ENCODE results near the gene EXO1.

Gene EXO1

DNA sequence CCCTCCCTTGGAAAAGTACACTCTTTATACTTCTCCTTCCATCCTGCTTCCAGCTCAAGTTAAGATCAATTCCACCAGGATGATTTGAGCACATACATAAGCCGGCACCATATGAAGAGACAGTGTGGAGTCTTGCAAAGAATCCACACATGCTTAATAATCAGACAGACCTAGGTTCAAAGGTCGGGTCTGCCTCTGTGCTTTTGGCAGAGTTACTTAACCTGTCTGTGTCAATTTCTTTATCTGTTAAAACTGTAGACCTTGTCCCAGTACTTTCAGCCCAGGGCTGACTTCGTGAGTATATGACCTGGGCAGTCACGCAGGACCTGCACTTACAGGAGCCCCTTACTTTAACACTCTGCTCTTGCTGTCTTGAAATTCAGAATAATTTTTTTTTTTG lies 79.3 kb downstream of the EXO1 start:
- Histone ChIP-seq H3K4me3 (ENCODE audit: low read length) (no peak overlapping the region), H3K79me2 (ENCODE audit: control insufficient read depth, low read length) (no peaks in the 10 kb centered on the region), H3K27ac (ENCODE audit: low read depth, low read length) (no peak overlapping the region), H4K20me1 (ENCODE audit: control insufficient read depth, insufficient read depth, low read depth, low read length) (no peaks in the 10 kb centered on the region), H3K9me3 (ENCODE audit: control insufficient read depth, insufficient read depth, low read length) (no peaks in the 10 kb centered on the region), H3K36me3 (ENCODE audit: control insufficient read depth, low read length) (no peaks in the 10 kb centered on the region), H3K4me2 (ENCODE audit: low read length) (no peak overlapping the region), H3K9me2 (replicated peaks; ENCODE audit: control insufficient read depth, low read length) (no peaks in the 10 kb centered on the region), H3F3A (ENCODE audit: control insufficient read depth, insufficient read depth) (no peaks in the 10 kb centered on the region), H3K27me3 (ENCODE audit: control insufficient read depth, low read length) (no peaks in the 10 kb centered on the region), H3K4me1 (ENCODE audit: control insufficient read depth, low read length) (no peaks in the 10 kb centered on the region)
- no peak for TF ChIP-seq EZH2phosphoT487 (IDR thresholded peaks at IDR 0.05; ENCODE audit: borderline replicate concordance, low read length)
- TF ChIP-seq, protein P1, sequence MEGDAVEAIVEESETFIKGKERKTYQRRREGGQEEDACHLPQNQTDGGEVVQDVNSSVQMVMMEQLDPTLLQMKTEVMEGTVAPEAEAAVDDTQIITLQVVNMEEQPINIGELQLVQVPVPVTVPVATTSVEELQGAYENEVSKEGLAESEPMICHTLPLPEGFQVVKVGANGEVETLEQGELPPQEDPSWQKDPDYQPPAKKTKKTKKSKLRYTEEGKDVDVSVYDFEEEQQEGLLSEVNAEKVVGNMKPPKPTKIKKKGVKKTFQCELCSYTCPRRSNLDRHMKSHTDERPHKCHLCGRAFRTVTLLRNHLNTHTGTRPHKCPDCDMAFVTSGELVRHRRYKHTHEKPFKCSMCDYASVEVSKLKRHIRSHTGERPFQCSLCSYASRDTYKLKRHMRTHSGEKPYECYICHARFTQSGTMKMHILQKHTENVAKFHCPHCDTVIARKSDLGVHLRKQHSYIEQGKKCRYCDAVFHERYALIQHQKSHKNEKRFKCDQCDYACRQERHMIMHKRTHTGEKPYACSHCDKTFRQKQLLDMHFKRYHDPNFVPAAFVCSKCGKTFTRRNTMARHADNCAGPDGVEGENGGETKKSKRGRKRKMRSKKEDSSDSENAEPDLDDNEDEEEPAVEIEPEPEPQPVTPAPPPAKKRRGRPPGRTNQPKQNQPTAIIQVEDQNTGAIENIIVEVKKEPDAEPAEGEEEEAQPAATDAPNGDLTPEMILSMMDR (IDR thresholded peaks at IDR 0.05; ENCODE audit: low read depth, low read length, poor library complexity, severe bottlenecking) = no peak

DNA sequence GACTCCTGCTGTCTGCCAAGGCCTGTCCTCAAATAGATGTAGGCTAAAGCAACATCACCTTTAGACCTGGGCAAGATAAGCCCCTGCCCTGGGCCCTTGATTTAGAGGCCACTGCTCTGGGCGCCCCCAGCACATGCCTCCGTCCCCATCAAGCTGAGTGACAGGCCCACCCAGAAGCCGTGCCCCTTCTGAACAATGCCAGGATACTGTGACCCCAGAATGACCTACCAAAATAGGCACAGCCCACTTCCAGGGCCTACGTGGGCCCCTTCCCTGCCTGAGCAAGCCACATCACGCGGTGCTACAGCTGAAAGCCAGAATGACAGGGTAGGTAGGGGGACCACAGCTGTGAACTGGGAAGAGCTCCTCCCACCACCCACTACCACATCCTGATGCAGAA lies 84.8 kb downstream of the EXO1 start:
- no peak overlapping the region for H3K4me3 ChIP-seq (ENCODE audit: low read length)

DNA sequence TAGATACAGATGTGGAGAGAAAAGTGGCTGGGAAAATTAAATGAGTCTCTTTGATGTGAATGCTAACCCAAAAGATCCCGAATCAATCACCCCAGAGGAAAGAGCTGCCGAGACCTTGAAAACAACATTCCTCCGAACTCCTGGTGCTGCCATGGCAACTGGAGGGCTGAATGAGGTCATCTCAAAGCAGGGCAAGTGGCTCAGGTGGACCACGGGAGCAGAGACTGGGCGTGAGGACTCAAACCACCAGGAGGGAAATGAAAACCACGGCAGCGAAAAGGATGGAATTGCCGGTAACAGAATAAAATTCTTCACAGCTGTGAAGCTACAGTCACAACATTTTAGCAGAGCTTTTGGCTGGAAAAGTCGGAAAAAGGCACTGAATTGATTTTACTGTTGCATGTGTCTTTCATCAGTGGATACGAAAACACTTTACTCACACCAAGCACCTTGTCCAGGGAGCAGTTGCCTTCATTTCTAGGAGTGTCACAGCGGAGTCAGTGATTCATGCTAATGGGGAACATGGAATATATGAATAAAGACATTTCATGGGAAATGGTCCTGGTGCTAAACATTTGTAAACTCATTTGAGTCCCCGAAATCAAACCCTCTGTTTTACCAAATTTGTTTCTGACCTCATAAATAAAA lies 86.3 kb downstream of the EXO1 start:
- Histone ChIP-seq H3K27ac (ENCODE audit: low read depth, low read length) (no peak overlapping the region), H3K9me2 (replicated peaks; ENCODE audit: control insufficient read depth, low read length) (no peaks in the 10 kb centered on the region), H3K9me3 (ENCODE audit: control insufficient read depth, insufficient read depth, low read length) (no peaks in the 10 kb centered on the region), H4K20me1 (ENCODE audit: control insufficient read depth, insufficient read depth, low read depth, low read length) (no peaks in the 10 kb centered on the region), H3K4me1 (ENCODE audit: control insufficient read depth, low read length) (no peaks in the 10 kb centered on the region), H3K27me3 (ENCODE audit: control insufficient read depth, low read length) (no peaks in the 10 kb centered on the region), H3K4me2 (ENCODE audit: low read length) (no peak overlapping the region), H3K36me3 (ENCODE audit: control insufficient read depth, low read length) (no peaks in the 10 kb centered on the region), H3K4me3 (ENCODE audit: low read length) (no peak overlapping the region), H3K79me2 (ENCODE audit: control insufficient read depth, low read length) (no peaks in the 10 kb centered on the region), H3F3A (ENCODE audit: control insufficient read depth, insufficient read depth) (no peaks in the 10 kb centered on the region)
- TF ChIP-seq, protein P1 (IDR thresholded peaks at IDR 0.05; ENCODE audit: low read depth, low read length, poor library complexity, severe bottlenecking) = no peak
- TF ChIP-seq EZH2phosphoT487 (IDR thresholded peaks at IDR 0.05; ENCODE audit: borderline replicate concordance, low read length) = no peak

More for the DNA sequence above, 84.8 kb downstream of the EXO1 start:
- Histone ChIP-seq H3F3A (ENCODE audit: control insufficient read depth, insufficient read depth) (no peaks in the 10 kb centered on the region), H3K36me3 (ENCODE audit: control insufficient read depth, low read length) (no peaks in the 10 kb centered on the region), H3K4me1 (ENCODE audit: control insufficient read depth, low read length) (no peaks in the 10 kb centered on the region), H4K20me1 (ENCODE audit: control insufficient read depth, insufficient read depth, low read depth, low read length) (no peaks in the 10 kb centered on the region), H3K27me3 (ENCODE audit: control insufficient read depth, low read length) (no peaks in the 10 kb centered on the region), H3K9me2 (replicated peaks; ENCODE audit: control insufficient read depth, low read length) (no peaks in the 10 kb centered on the region), H3K9me3 (ENCODE audit: control insufficient read depth, insufficient read depth, low read length) (no peaks in the 10 kb centered on the region), H3K79me2 (ENCODE audit: control insufficient read depth, low read length) (no peaks in the 10 kb centered on the region), H3K27ac (ENCODE audit: low read depth, low read length) (no peak overlapping the region), H3K4me2 (ENCODE audit: low read length) (no peak overlapping the region)
- TF ChIP-seq EZH2phosphoT487 (IDR thresholded peaks at IDR 0.05; ENCODE audit: borderline replicate concordance, low read length) = no peak
- TF ChIP-seq, protein P1 (IDR thresholded peaks at IDR 0.05; ENCODE audit: low read depth, low read length, poor library complexity, severe bottlenecking) = no peak

Measured in DOHH2 (cell line).